ENCODE data around the gene YY1.
A peak's percentile ranks its signal among the peaks of the same experiment; 100 is the strongest.
"Not testable (repeated sequence)": the region's sequence is repeated elsewhere in the genome, so short reads cannot be mapped to it uniquely, and the experiment has no call there.

Gene YY1

GRCh38 chr14:100238419-100239210 lies at the start of gene YY1:
TSS of gene YY1 (plus strand) at chr14:100239144. CDS start at chr14:100239245, 101 bp downstream.
- peak; percentile 85 for DNase-seq

DNA sequence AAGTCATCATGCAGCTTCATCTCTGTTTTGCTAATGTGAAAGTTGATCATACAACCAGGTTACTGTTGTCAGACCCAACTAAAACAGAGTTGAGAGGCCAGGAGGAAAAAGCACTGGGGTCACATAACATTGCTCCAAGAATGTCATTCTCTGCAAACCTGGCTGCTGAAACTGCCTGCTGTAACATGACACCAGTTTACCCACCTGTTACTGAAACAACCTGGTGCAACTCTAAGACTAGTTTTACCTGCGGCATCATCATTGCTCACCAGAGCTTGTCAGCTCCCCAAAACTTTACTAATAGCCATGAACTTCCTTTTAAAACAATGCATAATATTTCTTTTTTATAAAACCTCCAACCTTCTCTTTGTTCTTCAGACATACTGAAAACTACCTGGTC lies 48.8 kb upstream of the YY1 start:
- no peak for DNase-seq

- no peak for DNase-seq
Observed at GRCh38 chr14:100191584-100192249, 47.2 kb upstream of the YY1 start.

DNA sequence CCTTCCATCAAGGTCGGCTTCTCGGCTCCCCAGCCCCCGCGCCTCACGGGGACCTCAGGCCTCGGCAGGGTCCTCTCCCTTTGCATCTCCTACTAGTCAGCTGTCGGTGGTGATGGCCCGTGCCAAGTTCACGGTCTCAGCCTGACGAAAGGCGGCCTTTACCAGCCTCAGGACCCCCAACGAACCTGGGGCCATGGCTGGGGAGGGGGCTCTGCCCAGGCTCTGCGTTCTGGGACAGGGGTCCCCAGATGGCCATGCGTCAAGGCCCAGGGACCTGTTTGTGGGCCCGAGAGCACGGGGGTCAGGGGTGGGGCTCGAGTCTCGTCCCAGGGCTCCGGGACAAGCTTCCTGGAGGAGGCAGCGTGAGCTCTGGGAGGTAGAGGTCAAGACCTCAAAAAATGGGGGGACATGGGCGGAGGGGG lies 46.7 kb upstream of the YY1 start:
- DNase-seq = no peak

DNA sequence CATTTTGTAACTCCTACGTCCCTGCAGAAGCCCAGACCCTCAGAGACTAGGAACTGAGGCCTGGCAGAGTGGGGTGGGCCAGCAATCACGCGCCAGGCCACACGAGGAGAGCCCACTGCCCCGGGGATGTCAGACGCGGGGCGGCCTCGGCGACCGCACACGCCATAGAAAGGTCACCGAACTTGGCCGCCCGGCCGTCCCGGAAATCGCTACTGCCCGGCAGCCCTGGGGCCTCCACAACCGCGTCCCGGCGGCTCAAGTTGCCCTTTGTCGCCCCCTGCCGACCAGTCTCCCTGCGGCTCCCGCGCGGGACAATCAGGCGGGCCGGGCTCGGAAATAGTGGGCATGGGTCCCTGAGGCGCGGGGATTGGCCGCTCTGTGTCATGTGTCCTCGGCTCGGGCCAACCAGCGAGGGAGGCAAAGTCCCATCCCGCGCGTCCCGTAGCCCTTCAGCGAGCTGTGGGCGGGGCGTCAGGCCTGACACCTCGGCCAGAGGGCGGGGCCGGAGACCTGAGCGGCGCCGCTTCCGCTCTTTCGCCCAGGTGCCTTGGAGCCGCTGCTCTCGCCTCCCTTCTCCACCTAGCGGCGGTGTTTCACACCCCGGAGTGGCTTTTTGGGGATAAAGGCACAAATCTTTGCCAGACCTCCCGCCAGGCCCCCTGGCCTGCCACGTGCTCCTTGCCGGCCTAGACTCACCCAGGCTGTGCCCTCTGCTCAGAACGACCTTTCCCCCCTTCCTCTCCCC lies 46.1 kb upstream of the YY1 start:
- DNase-seq = peak; percentile 79

DNA sequence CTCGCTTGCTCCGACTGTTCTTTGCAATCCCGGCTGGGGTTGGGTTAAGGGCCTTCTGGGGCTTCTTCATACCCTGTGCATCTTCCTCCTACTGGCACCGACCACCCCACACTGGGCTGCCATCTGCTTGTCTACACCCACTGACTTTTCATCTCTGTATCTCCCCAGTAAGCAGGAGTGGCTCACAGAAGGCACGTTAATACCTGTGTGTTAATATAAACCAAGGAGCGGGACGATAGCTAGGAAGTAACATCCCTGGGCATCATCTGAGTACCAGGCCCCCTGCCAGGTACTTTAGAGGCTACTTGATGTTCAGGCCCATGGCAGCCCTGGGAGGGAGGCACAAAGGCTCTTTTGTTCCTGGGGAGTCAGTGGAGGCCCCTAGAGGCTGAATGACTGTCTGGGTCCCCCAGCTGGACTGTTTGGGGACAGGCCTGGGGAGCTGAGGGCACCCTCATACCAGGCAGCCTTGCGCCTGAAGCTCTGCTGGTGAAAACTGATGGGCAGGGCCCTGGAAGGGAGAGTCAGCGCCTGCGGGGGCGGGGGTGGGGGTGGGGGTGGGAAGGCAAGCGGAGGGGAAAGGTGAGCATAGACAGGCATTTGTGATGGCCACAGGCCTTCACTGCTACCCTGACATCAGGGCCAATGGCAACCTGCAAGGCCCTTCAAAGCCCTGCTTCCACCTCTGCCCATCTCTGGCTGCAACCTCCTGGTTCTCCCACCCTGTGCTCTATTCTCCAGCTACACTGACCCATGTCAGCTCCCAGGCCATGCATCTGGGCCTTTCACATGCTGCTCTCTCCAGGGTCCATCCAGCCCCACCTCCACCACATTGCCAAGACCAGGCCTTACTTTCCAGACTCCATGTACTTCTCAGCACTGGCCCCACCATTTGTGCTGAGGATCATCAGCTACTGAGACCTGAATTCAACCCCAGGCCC lies 45.3 kb upstream of the YY1 start:
- no peak for DNase-seq

DNA sequence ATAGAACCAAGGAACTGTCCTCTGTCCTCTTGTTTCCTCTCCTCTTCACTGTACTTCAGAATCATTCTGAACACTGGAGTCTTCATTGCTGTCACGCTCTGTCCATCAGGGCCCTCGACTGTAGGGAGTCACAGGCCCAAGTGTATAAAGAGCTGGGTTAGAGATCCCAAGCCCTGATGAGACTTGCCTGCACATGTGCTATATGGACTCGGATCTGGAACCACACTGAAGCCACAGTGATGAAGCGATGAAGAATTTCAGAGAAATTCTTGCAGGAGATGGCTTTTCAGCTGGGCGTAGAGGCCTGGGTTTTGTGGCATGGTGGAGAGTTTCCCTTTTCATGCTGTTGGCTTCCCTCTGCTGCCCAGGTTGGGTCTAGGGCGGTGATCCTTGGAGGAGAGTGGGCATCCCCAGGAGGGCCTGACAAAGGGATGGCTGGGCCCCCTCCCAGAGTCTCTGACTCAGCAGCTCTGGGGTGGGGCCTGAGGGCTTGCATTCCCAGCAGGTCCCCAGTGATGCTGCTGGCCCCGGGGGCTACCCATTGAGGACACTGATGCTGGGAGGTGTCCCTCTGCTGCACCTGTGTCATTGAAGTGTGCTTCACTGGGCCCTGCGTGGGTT lies 39.6 kb upstream of the YY1 start:
- DNase-seq = no peak

GRCh38 chr14:100200311-100200710 lies 38.6 kb upstream of the YY1 start:
- no peak for DNase-seq

GRCh38 chr14:100201701-100202100 lies 37.2 kb upstream of the YY1 start:
- DNase-seq = no peak

DNA sequence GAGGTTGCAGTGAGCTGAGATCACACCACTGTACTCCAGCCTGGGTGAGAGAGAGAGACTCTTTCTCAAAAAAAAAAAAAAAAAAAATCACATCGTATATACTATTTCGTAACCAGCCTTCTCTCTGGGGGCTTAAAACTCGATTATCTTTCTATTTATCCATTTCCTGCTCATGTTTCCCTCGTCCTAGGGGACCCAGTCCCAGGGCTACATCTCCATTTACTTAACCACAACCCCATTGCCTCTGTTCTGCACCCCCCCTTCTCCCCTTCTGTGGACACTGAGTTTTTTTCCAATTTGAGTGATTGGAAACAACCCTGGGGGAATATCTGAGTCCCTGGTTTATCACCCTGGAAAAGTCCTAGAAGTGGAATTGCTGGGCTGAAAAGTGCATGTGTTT lies 36.2 kb upstream of the YY1 start:
- DNase-seq = no peak

DNA sequence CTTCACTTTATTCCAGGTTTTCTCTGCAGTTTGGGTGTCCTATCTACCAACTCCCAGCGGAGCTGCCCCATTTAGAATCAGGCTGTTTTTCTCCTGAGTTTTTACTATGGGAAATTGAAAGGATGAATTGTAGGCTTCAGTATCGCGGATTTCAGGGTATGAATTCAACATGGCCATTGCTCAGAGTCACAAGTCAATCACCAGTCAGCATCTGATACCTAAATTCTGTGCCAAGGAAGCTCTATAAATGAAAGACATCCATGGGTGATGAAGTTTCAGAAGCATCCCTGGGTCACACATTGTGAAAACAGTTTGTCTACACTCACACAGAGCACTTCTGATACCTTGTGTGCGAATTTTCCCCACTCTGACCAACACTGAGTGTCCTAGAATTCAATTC lies 35.8 kb upstream of the YY1 start:
- no peak for DNase-seq

DNA sequence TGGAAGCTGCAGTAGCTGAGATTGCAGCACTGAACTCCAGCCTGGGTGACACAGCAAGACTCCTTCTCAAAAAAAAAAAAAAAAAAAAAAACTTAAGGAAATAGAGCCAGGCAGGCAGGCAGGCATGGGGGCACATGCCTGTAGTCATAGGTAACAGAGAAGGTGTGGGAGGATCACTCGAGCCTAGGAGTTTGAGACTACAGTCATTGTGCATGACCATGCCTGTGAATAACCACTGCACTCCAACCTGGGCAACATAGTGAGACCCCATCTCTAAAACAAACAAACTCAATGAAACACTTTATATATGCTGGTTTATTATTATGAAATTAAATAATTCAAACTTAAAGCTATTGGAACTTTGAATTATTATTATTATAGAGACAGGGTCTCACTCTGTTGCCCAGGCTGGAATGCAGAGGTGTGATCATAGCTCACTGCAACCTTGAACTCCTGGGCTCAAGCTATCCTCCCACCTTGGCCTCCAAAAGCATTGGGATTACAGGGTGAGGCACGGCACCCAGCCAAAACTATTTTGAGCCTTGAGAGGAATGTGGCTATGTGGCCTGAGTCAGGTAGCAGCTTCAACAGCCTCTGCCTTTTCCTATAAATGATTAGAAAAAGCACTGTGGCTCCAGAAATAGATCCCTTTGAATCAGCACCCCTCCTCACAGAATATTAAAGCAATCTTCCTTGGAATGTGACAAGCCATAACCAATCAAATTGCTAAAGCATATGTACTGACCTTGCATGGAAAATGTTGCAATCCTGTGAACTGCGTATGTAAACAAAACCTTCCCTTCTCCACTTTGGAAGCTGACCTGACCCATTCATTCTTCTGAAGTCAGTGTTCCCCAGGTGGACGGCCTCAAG lies 34.7 kb upstream of the YY1 start:
- no peak for DNase-seq

GRCh38 chr14:100204835-100205167 lies 34.1 kb upstream of the YY1 start:
- not testable (repeated sequence) for DNase-seq

DNA sequence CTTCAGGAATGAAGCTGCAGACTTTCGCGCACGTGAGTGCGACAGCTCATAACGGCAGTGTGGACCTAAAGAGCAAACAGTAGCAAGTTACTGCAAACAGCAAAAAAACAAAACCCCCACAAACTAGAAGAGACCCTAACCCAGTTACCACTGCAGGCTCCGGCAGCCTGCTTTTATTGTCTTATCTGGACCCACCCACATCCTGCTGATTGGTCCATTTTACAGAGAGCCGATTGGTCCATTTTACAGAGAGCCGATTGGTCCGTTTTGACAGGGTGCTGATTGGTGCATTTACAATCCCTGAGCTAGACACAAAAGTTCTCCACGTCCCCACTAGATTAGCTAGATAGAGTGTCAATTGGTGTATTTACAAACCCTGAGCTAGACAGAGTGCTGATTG lies 31.4 kb upstream of the YY1 start:
- DNase-seq = not testable (repeated sequence)

DNA sequence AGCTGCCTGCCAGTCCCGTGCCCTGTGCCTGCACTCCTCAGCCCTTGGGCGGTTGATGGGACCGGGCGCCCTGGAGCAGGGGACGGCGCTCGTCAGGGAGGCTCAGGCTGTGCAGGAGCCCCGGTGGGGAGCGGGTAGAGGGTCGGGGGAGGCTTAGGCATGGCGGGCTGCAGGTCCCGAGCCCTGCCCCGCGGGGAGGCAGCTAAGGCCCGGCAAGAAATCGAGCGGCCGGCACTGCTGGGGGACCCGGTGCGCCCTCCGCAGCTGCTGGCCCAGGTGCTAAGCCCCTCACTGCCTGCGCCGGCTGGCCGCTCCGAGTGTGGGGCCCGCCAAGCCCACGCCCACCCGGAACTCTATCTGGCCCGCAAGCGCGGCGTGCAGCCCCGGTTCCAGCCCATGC lies 30.8 kb upstream of the YY1 start:
- not testable (repeated sequence) for DNase-seq

GRCh38 chr14:100211366-100211765 lies 27.6 kb upstream of the YY1 start:
- no peak for DNase-seq

DNA sequence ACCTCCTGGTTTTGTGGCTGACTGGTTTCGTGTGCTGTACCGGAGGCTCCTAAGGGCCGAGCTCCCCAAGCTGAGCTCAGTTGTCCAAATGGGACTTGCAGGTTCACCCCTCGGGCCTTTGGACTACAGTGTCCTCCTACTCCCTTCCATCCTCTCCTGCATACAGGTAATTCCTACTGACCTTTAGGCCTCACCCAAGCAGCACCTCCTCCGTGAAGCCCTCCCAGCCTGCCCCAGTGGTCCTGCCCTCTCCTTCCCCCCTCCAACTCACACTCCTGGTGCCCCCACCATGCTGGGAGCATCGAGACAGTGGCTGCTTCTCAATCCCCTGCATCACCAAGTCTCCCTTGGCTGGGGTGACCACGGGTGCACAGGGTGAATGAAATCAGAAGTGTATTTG lies 27.1 kb upstream of the YY1 start:
- no peak for DNase-seq

- DNase-seq = no peak
Observed at GRCh38 chr14:100212476-100213333, 26.2 kb upstream of the YY1 start.

- DNase-seq = no peak
Observed at GRCh38 chr14:100213587-100213955, 25.4 kb upstream of the YY1 start.
